ENCODE results near the gene INTS4. TPM values are rescaled to one million over a fixed set of nuclear protein-coding genes. Genes with fewer than 3 reads are reported as not detected.

Gene INTS4
- total and polyA plus RNA-seq, 2 experiments from 2014 or later, result 24.6 to 47.6 TPM

- Histone ChIP-seq H3K9me2 (ENCODE audit: insufficient read depth) (no peaks in the 10 kb centered on the region), H3K27ac (ENCODE audit: low read depth) (no peak overlapping the region), H3K79me2 (replicated peaks; ENCODE audit: insufficient read depth) (no peaks in the 10 kb centered on the region), H4K20me1 (replicated peaks; ENCODE audit: insufficient read depth) (no peaks in the 10 kb centered on the region), H3K4me2 (no peak overlapping the region), H2AFZ (no peak overlapping the region), H3K27me3 (ENCODE audit: insufficient read depth) (no peaks in the 10 kb centered on the region), H3K36me3 (ENCODE audit: insufficient read depth) (no peaks in the 10 kb centered on the region), H3K4me3 (no peak overlapping the region), H3F3A (replicated peaks; ENCODE audit: low read depth) (no peaks in the 10 kb centered on the region), H3K4me1 (ENCODE audit: insufficient read depth) (no peaks in the 10 kb centered on the region)
- Mint-ChIP-seq H3K4me1 (peaks cover 8% of the 10 kb centered on the region; the same call in 1 of the 3 replicates), H3K4me3 (no peak overlapping the region), H3K27me3 (ENCODE audit: insufficient read depth, low read depth, poor library complexity) (no peaks in the 10 kb centered on the region), H3K27ac (no peak overlapping the region), H3K36me3 (ENCODE audit: low read depth) (no peaks in the 10 kb centered on the region), H3K9me3 (no peaks in the 10 kb centered on the region)
- ATAC-seq, result no peak
- no peak for DNase-seq (ENCODE audit: low spot score)
- TF ChIP-seq EZH2 (IDR thresholded peaks at IDR 0.05; ENCODE audit: low read depth, unreplicated experiment), result no peak
- no peak for TF ChIP-seq NANOG (IDR thresholded peaks at IDR 0.05; ENCODE audit: borderline replicate concordance)
- TF ChIP-seq POLR2AphosphoS5 (IDR thresholded peaks at IDR 0.05; ENCODE audit: low read depth), result no peak
- no peak for TF ChIP-seq ZNF331 (CRISPR knock-in tag; IDR thresholded peaks at IDR 0.05; ENCODE audit: low read depth)
- TF ChIP-seq STAT1 (IDR thresholded peaks at IDR 0.05; ENCODE audit: unreplicated experiment), result no peak
- TF ChIP-seq ZNF114 (CRISPR knock-in tag; IDR thresholded peaks at IDR 0.05), result no peak
- TF ChIP-seq CREB1 (CRISPR knock-in tag; IDR thresholded peaks at IDR 0.05; ENCODE audit: low read depth), result no peak
- TF ChIP-seq REST (IDR thresholded peaks at IDR 0.05; ENCODE audit: unreplicated experiment), result no peak
- TF ChIP-seq EZH2phosphoT487 (IDR thresholded peaks at IDR 0.05; ENCODE audit: unreplicated experiment), result no peak
- no peak for TF ChIP-seq JUNB (IDR thresholded peaks at IDR 0.05; ENCODE audit: unreplicated experiment)
These were observed 38.6 kb upstream of the INTS4 start for GRCh38 chr11:78033040-78033439.

DNA sequence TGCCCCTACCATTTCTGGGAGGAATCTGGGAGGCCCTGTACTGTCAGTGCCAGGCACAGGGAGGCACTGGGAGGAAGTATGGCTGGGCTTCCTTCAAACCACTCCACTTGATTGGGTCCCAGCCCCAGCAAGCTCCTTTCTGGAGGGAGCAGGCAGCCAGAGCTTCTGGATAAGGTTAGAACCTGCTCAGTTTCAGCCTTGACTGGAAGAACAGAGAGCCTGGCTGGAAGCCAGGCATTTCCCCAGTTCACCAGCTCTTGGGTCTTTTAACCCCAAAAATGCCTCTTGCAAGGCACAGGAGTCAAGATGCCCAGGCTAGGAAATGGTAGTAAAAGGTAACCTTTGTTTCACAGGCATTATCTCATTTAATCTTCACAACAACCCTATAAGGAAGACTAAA, 37.6 kb upstream of the INTS4 start:
- no peaks in the 10 kb centered on the region for H3K27me3 ChIP-seq (ENCODE audit: insufficient read depth)
- no peaks in the 10 kb centered on the region for H4K20me1 ChIP-seq (replicated peaks; ENCODE audit: insufficient read depth)
- DNase-seq (ENCODE audit: low spot score), result no peak
- H3K4me2 ChIP-seq, result no peak overlapping the region
- Mint-ChIP-seq H3K9me3 (peaks cover 5% of the 10 kb centered on the region; the same call in 1 of the 3 replicates), H3K27ac (no peak overlapping the region), H3K36me3 (ENCODE audit: low read depth) (no peaks in the 10 kb centered on the region), H3K27me3 (ENCODE audit: insufficient read depth, low read depth, poor library complexity) (no peaks in the 10 kb centered on the region), H3K4me3 (no peak overlapping the region), H3K4me1 (peaks cover 8% of the 10 kb centered on the region; the same call in 1 of the 3 replicates)
- H3K9me2 ChIP-seq (ENCODE audit: insufficient read depth), result no peaks in the 10 kb centered on the region
- no peak for ATAC-seq
- no peaks in the 10 kb centered on the region for H3K36me3 ChIP-seq (ENCODE audit: insufficient read depth)
- no peak overlapping the region for H3K27ac ChIP-seq (ENCODE audit: low read depth)
- H3K4me3 ChIP-seq, result no peak overlapping the region
- no peak for TF ChIP-seq CREB1 (CRISPR knock-in tag; IDR thresholded peaks at IDR 0.05; ENCODE audit: low read depth)
- no peak for TF ChIP-seq STAT1 (IDR thresholded peaks at IDR 0.05; ENCODE audit: unreplicated experiment)
- H3K4me1 ChIP-seq (ENCODE audit: insufficient read depth), result no peaks in the 10 kb centered on the region
- no peaks in the 10 kb centered on the region for H3K79me2 ChIP-seq (replicated peaks; ENCODE audit: insufficient read depth)
- no peak overlapping the region for H2AFZ ChIP-seq
- no peaks in the 10 kb centered on the region for H3F3A ChIP-seq (replicated peaks; ENCODE audit: low read depth)

Measured in GM23338 (cell line).